DMS79 treated with DMSO at 0.1 percent for 48 hours (cell line): ENCODE measurements around the gene GRIA1.

Experiments
- DNase-seq: peaks from one replicate; lab custom pipeline; 2025; lab: John Stamatoyannopoulos, UW

The GRIA1 gene

GRCh38 chr5:153490118-153491037 is at the start of gene GRIA1:
Gene GRIA1 (plus strand): TSS chr5:153490670.
- no peak for DNase-seq

DNA sequence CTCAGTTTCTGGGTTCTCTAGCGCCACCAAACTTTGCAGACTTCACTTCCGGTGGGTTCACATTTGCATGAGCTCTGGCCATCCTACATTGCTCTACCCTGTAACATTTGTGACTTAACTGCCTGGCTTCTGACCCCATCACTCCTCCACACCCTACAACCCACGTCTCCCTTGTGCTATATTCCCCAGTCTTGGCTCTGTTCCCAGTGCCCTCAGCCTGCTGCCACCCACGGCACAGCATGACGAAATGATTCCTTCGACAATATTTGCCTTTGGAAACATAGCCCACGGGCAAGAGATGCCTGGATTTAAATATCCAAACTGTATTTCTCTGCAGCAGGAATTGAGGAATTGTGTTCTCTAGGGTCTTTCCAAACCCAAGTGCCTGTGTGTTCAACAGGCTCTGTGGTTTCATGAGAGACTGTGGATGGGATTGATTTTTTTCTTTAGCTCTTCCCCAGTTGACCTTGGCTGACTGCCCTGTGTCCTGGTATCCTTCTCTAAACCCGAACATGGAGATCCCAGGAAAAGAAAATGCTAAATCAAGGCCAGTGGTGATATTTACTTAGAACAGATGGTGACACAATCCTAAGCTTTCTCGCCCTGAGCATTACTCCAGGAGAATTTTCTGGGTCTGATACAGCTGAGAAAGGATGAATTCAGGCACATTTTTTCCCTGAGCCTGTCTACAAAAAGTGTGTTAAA is 44.4 kb upstream of the GRIA1 start:
- DNase-seq, result peak; percentile 67

DNA sequence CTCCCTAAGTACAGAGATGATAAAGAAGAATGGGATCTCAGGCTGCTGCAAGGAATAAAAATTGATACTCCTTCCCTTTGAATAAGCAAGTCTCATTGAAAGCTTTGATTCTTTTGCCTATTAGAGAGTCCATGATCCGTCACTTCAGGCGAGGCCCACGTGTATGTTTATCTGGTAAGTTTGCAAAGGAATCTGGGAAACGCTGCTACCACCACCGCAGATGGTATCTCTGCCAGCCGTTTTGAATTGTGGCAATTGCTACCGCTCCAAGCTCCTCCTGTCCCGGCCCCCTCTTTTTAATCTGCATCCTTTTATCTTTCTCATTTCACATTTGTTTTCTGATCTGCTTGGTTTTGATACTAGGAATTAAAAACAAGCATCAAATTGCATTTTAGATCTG is 42.9 kb upstream of the GRIA1 start:
- DNase-seq, result no peak

DNA sequence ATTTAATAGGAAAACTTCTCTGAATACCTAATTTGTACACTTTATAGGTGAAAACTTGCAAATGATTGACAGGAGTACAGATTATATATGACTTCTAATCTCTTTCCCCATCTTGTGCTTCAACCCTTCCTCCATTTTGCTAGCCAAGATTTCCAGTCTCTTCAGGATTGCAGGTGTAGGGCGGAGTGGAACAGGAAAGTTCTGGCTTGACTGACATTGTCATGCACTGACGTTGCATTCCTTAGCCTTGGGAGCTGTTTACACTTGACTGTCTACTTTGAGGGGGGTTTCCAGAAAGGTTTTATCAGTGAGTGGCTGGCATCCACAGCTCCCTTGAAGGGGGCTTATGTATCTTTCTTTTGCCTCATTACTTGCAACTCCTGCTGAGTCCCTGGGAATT is 34.1 kb upstream of the GRIA1 start:
- no peak for DNase-seq

DNA sequence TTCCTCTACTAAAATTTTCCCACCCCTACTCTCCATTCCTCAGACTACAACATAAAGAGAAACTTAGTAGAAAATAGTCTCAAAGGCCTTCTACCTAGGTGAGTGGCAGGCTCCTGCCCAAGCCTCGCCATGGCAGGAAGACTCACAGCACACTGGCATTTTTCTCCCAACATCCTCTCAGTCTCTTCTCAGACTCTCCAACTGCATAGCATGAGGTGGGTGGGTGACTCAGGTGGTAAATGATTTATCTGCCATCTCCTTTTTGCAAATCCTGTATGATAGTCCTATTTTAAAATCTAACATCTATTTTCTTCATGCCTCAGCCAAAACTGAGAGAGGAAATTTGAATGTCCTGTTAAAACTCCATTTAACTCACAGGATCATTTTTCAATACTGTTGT is 33.5 kb upstream of the GRIA1 start:
- no peak for DNase-seq

- no peak for DNase-seq
Observed at GRCh38 chr5:153458268-153458667, 32.2 kb upstream of the GRIA1 start.

- DNase-seq, result peak; percentile 73
Observed at GRCh38 chr5:153459051-153459743, 31.3 kb upstream of the GRIA1 start.

DNA sequence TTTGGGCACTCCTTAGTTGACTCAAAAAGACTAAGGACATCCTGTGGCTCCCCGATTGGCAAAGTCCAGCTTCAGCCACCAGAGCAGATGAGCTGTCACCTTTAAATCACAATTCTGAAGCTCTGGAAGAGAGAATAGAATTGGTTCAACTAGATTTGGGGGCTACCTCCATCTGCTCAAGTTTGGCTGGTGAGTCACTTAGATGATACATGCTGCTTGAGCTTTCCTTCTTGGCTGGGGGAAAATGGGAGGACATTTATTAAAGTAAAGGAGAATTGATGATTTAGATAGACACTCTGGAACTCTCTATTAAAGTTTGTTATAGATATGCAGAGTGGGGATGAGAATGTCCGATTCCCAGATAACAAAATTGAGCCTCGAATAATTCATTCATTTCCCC is 30.0 kb upstream of the GRIA1 start:
- DNase-seq, result no peak

GRCh38 chr5:153461341-153461740 is 29.1 kb upstream of the GRIA1 start:
- no peak for DNase-seq

- no peak for DNase-seq
Observed at GRCh38 chr5:153463806-153464205, 26.7 kb upstream of the GRIA1 start.

- no peak for DNase-seq
Observed at GRCh38 chr5:153467546-153467945, 22.9 kb upstream of the GRIA1 start.

DNA sequence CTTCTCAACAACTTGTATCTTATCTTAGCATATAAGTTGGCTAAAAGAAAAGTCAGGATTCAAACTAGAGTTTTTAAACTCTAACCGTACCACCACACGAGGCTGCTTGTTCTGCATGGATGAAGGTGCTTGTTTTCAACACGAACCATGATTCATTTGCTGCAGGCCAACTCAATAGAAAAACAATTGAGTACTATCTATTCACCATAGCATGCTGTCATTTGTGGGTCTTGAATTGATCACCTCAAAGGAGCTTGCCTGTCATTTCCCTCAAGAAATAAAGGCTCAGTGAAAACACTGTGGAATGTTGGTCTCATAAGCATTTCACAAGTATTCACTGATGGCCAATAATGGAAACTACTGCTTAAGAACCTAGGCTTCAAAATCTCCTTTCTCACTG is 21.0 kb upstream of the GRIA1 start:
- no peak for DNase-seq

DNA sequence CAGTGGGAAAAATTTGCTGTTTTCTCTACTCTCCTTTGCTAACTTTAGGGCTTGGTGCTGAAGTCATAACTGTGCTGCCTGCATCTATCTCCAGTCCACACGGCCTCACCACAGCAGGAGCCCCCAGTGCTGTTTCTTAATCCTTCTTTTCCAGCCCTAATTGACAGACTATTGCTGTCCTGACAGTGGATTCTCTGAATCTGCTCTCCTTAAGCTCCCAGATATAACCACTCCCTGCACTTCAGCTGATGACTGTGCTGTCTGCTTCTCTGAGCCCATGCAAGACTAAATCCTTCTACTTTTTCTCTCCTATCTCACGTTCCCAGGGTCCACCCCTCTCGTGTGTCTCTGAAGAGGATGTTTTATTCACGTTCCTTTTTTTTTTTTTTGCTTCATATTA is 19.7 kb upstream of the GRIA1 start:
- no peak for DNase-seq

- no peak for DNase-seq
Observed at GRCh38 chr5:153476767-153477166, 13.7 kb upstream of the GRIA1 start.

DNA sequence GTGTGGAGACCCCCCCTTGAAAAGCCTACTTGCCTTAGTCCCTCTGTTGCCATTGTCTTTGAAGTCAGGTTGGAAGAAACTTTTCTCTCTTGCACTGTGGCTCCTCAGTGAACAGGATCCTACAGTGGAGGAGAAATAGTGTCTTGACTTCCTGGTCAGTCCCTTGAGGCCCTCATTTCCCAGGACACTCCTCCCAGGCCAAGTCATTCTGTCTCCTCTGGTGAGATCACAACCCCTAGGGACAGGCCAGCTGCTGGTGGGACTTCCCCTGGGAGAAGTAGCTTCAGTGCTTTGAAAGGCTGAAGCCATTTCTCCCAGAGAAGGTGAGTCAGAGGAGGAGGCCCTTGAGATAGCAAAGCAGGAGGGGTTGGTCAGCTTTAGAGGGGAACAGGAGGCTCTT is 10.1 kb upstream of the GRIA1 start:
- no peak for DNase-seq

DNA sequence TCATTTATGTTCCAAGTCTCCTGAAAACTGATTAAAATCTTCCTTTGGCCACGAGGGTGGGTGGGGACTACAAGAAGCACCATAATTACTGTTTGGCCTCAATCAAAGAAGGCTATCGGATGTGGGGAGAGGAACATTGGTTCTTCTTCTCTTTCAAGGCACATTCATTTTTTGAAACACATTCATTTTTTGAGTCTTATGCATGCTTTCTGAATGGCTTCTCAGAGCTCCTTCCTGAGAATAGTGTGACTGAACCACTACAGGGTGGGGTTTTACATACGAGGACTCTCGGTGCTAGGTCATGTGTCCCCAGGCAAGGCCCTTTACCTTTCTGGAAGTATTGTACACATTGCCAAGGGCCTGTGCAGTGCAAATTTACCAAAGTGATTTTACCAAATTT is 7.0 kb upstream of the GRIA1 start:
- DNase-seq, result no peak

DNA sequence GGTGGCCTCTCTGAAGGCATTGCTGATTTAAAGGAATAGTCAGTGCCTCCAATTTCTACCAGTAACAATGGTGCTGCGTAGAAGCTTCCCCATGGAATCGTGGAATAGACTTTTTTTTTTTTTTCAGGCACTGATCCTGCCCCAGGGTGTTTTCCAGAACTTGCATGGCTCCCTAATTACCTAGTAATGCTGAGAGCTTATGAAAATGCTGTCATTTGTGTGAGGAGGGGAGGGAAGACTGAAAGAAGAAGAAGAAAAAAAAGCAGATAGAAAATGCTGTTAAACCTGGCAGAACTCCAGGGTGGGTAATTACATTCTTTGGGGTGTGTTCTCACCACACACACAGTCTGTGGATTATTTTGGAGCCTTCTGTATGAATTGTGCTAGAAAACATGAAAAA is 4.8 kb upstream of the GRIA1 start:
- no peak for DNase-seq

GRCh38 chr5:153486771-153487170 is 3.7 kb upstream of the GRIA1 start:
- DNase-seq, result no peak

DNA sequence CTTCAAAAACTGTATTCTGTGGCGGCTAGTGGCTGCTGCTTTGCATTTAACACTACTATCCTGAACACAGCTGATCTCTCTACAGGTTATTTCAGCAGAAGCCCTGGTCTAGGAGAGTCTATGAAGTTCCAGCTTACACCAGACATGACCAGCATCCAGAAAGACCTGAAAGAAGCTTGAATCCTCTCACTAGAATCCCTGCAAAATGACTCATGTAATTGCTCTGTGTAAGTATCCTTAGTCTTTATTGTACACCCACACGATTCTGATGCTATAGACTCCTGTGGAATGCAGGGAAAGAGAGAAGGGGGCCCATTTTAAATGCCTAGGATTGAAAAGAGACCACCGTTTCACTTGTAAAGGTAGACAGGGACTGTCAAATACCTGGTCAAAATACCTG is 859 bp upstream of the GRIA1 start:
- DNase-seq, result no peak

GRCh38 chr5:153491038-153491744 is 721 bp downstream of the GRIA1 start:
- DNase-seq, result no peak

DNA sequence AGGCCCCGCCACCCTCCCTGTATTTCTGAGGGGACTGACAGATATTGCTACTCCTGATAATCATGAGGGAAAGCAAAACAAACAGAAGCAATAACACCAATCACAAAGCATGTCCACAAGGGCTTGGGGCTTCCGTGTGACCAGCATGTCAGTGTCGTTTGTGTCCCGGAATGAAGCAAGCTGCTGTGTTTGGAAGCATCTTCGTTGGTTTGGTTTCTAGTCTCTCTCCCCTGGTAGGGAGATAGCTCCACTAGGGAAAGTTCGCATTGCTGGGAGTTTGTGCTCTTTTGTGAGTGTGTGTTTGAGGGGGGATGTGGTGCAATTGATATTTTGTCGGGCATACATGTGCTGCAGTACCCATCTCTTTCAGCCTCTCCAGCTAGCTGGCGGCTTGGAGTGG is 1.4 kb downstream of the GRIA1 start:
- DNase-seq, result no peak

DNA sequence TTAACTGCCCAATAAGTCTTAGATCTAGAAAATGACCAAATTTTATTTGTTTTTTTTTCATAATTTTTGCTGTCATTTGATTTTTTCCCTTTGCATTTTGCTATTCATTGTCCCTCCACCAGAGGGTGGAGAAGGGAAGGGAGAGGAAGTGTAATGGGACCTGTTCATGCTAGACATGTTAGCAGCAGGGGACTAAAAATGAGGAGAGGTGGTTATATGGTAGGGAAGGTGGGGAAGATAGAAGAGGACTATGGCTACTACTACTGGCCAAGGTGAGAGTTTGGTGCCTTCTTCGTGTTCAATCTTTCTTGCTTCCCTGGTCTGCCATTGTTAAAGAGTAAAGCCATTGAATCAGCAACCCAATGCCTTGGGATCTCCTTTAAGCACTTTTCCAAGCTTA is 6.4 kb downstream of the GRIA1 start:
- no peak for DNase-seq
